IMR-90 (cell line): ENCODE data around the gene NUP210L. TPM values are rescaled to one million over a fixed set of nuclear protein-coding genes. Genes with fewer than 3 reads are reported as not detected.

Experiments used
- ATAC-seq: fragments of 200-7000 bp; cut with Tn5 transposase; 2 replicates; pipeline ENCODE4 v1.9.1; 2020; ENCODE audit warnings: low read depth, mild to moderate bottlenecking, moderate library complexity
- BruUV-seq: library from RNA; stranded (reverse); fragments of 400-500 nt; replicated peaks from 2 replicates; lab custom pipeline; 2021; lab: Mats Ljungman, UMichigan
- CTCF ChIA-PET: fragments of 300-600 bp; formaldehyde crosslinking; extraction: SDS; loops from one replicate; lab custom pipeline; 2021; ENCODE audit warnings: antibody characterized with exemption; lab: Yijun Ruan, JAX
- POLR2A ChIA-PET: fragments of 300-600 bp; sonication (Branson Sonifier 250); formaldehyde crosslinking; loops from one replicate; lab custom pipeline; 2022; ENCODE audit warnings: antibody characterized with exemption; ENCODE audit not compliant: unreplicated experiment; lab: Charles Lee
- DNase-seq: peaks from one replicate; pipeline ENCODE4 v3.0.0; 2013
- H2AFZ ChIP-seq: replicated peaks from 2 replicates; pipeline ENCODE3; 2013; ENCODE audit warnings: low read length, mild to moderate bottlenecking; ENCODE audit not compliant: poor library complexity
- H2AK5ac ChIP-seq: 2 replicates; pipeline ENCODE4 v1.6.1; 2013; ENCODE audit warnings: low read depth, low read length, inconsistent platforms
- H2AK9ac ChIP-seq: replicated peaks from 2 replicates; pipeline ENCODE3; 2013; ENCODE audit warnings: mild to moderate bottlenecking, low read depth, low read length, moderate library complexity; ENCODE audit not compliant: poor library complexity
- H2BK120ac ChIP-seq: 2 replicates; pipeline ENCODE4 v1.6.1; 2013; ENCODE audit warnings: low read depth, low read length, inconsistent platforms
- H2BK15ac ChIP-seq: 3 replicates; pipeline ENCODE4 v1.6.1; 2013; ENCODE audit warnings: low read depth, low read length, inconsistent platforms
- H2BK20ac ChIP-seq: 2 replicates; pipeline ENCODE4 v1.6.1; 2013; ENCODE audit warnings: low read depth, mild to moderate bottlenecking, inconsistent platforms, low read length, moderate library complexity
- H2BK5ac ChIP-seq: 2 replicates; pipeline ENCODE4 v1.6.1; 2013; ENCODE audit warnings: mild to moderate bottlenecking, low read depth, low read length, inconsistent platforms; ENCODE audit not compliant: poor library complexity, severe bottlenecking
- H3K14ac ChIP-seq: replicated peaks from 2 replicates; pipeline ENCODE4 v1.6.1; 2013; ENCODE audit warnings: low read depth, low read length, inconsistent platforms
- H3K18ac ChIP-seq: 2 replicates; pipeline ENCODE4 v1.6.1; 2013; ENCODE audit warnings: low read depth, low read length, control low read depth
- H3K23ac ChIP-seq: 2 replicates; pipeline ENCODE4 v1.6.1; 2013; ENCODE audit warnings: low read depth, low read length, inconsistent platforms
- H3K27ac ChIP-seq: 2 replicates; pipeline ENCODE4 v1.5.1; 2013; ENCODE audit warnings: mild to moderate bottlenecking, control low read depth, low read length; ENCODE audit not compliant: insufficient read depth
- H3K27me3 ChIP-seq: 2 replicates; pipeline ENCODE4 v1.6.1; 2013; ENCODE audit warnings: low read length; ENCODE audit not compliant: control insufficient read depth, insufficient read depth
- H3K36me3 ChIP-seq: 2 replicates; pipeline ENCODE4 v1.6.1; 2013; ENCODE audit warnings: low read length, mixed read lengths; ENCODE audit not compliant: control insufficient read depth, insufficient read depth
- H3K4ac ChIP-seq: 2 replicates; pipeline ENCODE4 v1.6.1; 2013; ENCODE audit warnings: low read depth, low read length, inconsistent platforms
- H3K4me1 ChIP-seq: 2 replicates; pipeline ENCODE4 v1.6.1; 2013; ENCODE audit warnings: low read length, mixed read lengths; ENCODE audit not compliant: control insufficient read depth, insufficient read depth
- H3K4me2 ChIP-seq: 2 replicates; pipeline ENCODE4 v1.6.1; 2013; ENCODE audit warnings: low read depth, mild to moderate bottlenecking, control low read depth, low read length, moderate library complexity
- H3K4me3 ChIP-seq: 2 replicates; pipeline ENCODE4 v1.5.1; 2013; ENCODE audit warnings: low read depth, mild to moderate bottlenecking, control low read depth, low read length, moderate library complexity; ENCODE audit not compliant: insufficient read depth
- H3K56ac ChIP-seq: 2 replicates; pipeline ENCODE4 v1.6.1; 2013; ENCODE audit warnings: low read length, inconsistent platforms; ENCODE audit not compliant: insufficient read depth; ENCODE audit errors: extremely low read depth
- H3K79me1 ChIP-seq, 2 experiments: 2 replicates each; pipeline ENCODE4 v1.6.1; 2013; ENCODE audit warnings: low read length in 2 of 2, inconsistent platforms in 1 of 2, low read depth in 1 of 2
- H3K9ac ChIP-seq: 2 replicates; pipeline ENCODE4 v1.6.1; 2013; ENCODE audit warnings: low read depth, low read length, control low read depth
- H3K9me1 ChIP-seq: 2 replicates; pipeline ENCODE4 v1.6.1; 2013; ENCODE audit warnings: low read length, inconsistent platforms; ENCODE audit not compliant: insufficient read depth
- H3K9me3 ChIP-seq: 2 replicates; pipeline ENCODE4 v1.6.1; 2013; ENCODE audit warnings: low read length; ENCODE audit not compliant: control insufficient read depth, insufficient read depth
- H4K20me1 ChIP-seq: 2 replicates; pipeline ENCODE4 v1.6.1; 2013; ENCODE audit warnings: low read length, inconsistent platforms; ENCODE audit not compliant: insufficient read depth
- H4K5ac ChIP-seq: 2 replicates; pipeline ENCODE4 v1.6.1; 2013; ENCODE audit warnings: mild to moderate bottlenecking, low read depth, low read length, control low read depth
- H4K8ac ChIP-seq, 2 experiments: 2 replicates each; pipeline ENCODE4 v1.6.1; 2013; ENCODE audit warnings: low read depth in 2 of 2, low read length in 2 of 2, control low read depth in 1 of 2, inconsistent platforms in 1 of 2
- H4K91ac ChIP-seq: 2 replicates; pipeline ENCODE4 v1.6.1; 2013; ENCODE audit warnings: low read depth, low read length, inconsistent platforms; ENCODE audit not compliant: insufficient read depth
- CHD1 ChIP-seq: IDR thresholded peaks from 2 replicates; pipeline ENCODE4 v1.6.1; 2012; ENCODE audit warnings: low read depth, low read length, improper control_type of control experiment
- MAFK ChIP-seq: IDR thresholded peaks from 2 replicates; pipeline ENCODE4 v1.6.1; 2012; ENCODE audit warnings: low read depth, low read length, improper control_type of control experiment
- POLR2A ChIP-seq: IDR thresholded peaks from 2 replicates; pipeline ENCODE4 v1.6.1; 2012; ENCODE audit warnings: mild to moderate bottlenecking, low read depth, low read length
- WGBS, 2 experiments: methylation state at CpG; one replicate each; pipeline versions ENCODE4 v1.1.5 to v1.1.7; 2013; ENCODE audit warnings: missing lambda C conversion rate in 2 of 2; ENCODE audit not compliant: insufficient read length in 1 of 2; ENCODE audit errors: extremely low coverage in 2 of 2; 5-methylcytosine and 5-hydroxymethylcytosine counted together
- dilution Hi-C: fragments of 300-500 bp; cut with HindIII; formaldehyde crosslinking; loops from one replicate; pipeline ENCODE4 v1.14.3; 2018; ENCODE audit warnings: low sequenced_read_pairs; ENCODE audit not compliant: unreplicated experiment
- in situ Hi-C: fragments of 300-500 bp; cut with MboI; formaldehyde crosslinking; loops from 3 replicates; pipeline ENCODE4 v1.14.3; 2019; ENCODE audit warnings: low sequenced_read_pairs, inconsistent platforms, mixed read lengths
- intact Hi-C: fragments of 100-400 bp; cut with micrococcal nuclease; formaldehyde crosslinking; loops from 2 replicates; pipeline ENCODE4 v1.10.0; 2022
- polyA plus RNA-seq, 3 experiments: library from polyadenylated mRNA; depleted of rRNA; stranded (reverse); fragments of >200 nt; gene quantifications; 2 replicates each; pipeline ENCODE4 v1.2.3, GENCODE V29; 2012; ENCODE audit warnings: low replicate concordance in 1 of 3
- total RNA-seq: library from RNA; depleted of rRNA; stranded (reverse); fragments of >200 nt; gene quantifications from 2 replicates; pipeline ENCODE4 v1.2.3, GENCODE V29; 2012

NUP210L gene
- total and polyA plus RNA-seq, 2 of the 4 experiments (the other 2 are of a cell fraction) = under 0.01 to 0.02 TPM

GRCh38 chr1:153977250-153978240, 177.3 kb downstream of the NUP210L start, which contains the start of gene JTB:
Gene JTB, minus strand, starts transcription at chr1:153977674. Its CDS starts 422 bp downstream, at chr1:153977252.
- Histone ChIP-seq H2BK20ac (peak within 1 kb of the TSS; percentile 55; the same call in 1 of the 2 replicates), H2AK5ac (peak within 1 kb of the TSS; percentile 79), H3K4ac (peak within 1 kb of the TSS; percentile 95), H3K9ac (peak within 1 kb of the TSS; percentile 87), H4K8ac (peak within 1 kb of the TSS; percentile 51 to 96), H3K79me1 (peaks cover 17 to 45% of the 10 kb centered on the region in 2 experiments), H3K27me3 (no peaks in the 10 kb centered on the region), H4K91ac (peak within 1 kb of the TSS; percentile 76), H2AFZ (peak within 1 kb of the TSS; percentile 96), H3K23ac (peak within 1 kb of the TSS; percentile 100), H3K36me3 (peaks cover 36% of the 10 kb centered on the region), H2BK5ac (peak within 1 kb of the TSS; percentile 61), H2BK120ac (peak within 1 kb of the TSS; percentile 35), H3K4me1 (no peaks in the 10 kb centered on the region; the same call in 1 of the 2 replicates), H4K20me1 (no peaks in the 10 kb centered on the region), H3K4me3 (peak within 1 kb of the TSS; percentile 65), H3K14ac (peak within 1 kb of the TSS; percentile 98), H2BK15ac (peak within 1 kb of the TSS; percentile 27; the same call in 2 of the 3 replicates), H3K56ac (peak within 1 kb of the TSS; percentile 54), H3K9me3 (no peaks in the 10 kb centered on the region), H3K27ac (peak within 1 kb of the TSS; percentile 60), H3K18ac (peak within 1 kb of the TSS; percentile 46; the same call in 1 of the 2 replicates), H3K9me1 (peaks cover 16% of the 10 kb centered on the region), H2AK9ac (peak within 1 kb of the TSS; percentile 96), H3K4me2 (peak within 1 kb of the TSS; percentile 92), H4K5ac (peak within 1 kb of the TSS; percentile 62)
- dilution Hi-C loops = no loop called here
- TF ChIP-seq MAFK = no peak
- TF ChIP-seq CHD1 = no peak
- peak; percentile 76 for TF ChIP-seq POLR2A
- TSS peak; percentile 22 for BruUV-seq
- ATAC-seq (peak; percentile 95), DNase-seq (peak; percentile 78)
- WGBS, 2 experiments = 0% methylated on average over 54 of the region's 75 CpGs; no CpG with 5 or more reads in 1 of the 2 experiments
- ChIA-PET POLR2A (interaction anchor here (0.6 to 1.0 kb wide), 3 partner anchors 10 to 22 kb away, joined by 3 to 12 read pairs (median 3); partner anchors contain the start of genes CREB3L4 and SLC39A1), CTCF (interaction anchor here (1.0 kb wide), 1 partner anchor 10 kb away, joined by 4 read pairs; the partner anchor contains the start of gene CREB3L4)
- intact Hi-C loops = no loop called here
- in situ Hi-C loops = loop anchor here (10.0 kb wide), 1 partner anchor 303 kb away; the partner anchor contains the start of genes ILF2 and NPR1
